Activated B cell treated with CpG ODN at 0.5 μM for 24 hours (primary cell): Measurements from ENCODE around the gene PREX1. TPM values are rescaled to one million over a fixed set of nuclear protein-coding genes. Genes with fewer than 3 reads are reported as not detected.

Experiments
- ATAC-seq: fragments of 200-7000 bp; cut with Tn5 transposase; one replicate; pipeline ENCODE4 v1.10.0; 2021; ENCODE audit warnings: low read depth, mild to moderate bottlenecking, moderate library complexity
- CTCF ChIA-PET: fragments of 350-600 bp; sonication (Branson Sonifier 250); formaldehyde crosslinking; loops from one replicate; lab custom pipeline; 2021; ENCODE audit warnings: antibody characterized with exemption; lab: Charles Lee
- POLR2A ChIA-PET: fragments of 350-600 bp; sonication (Branson Sonifier 250); formaldehyde crosslinking; loops from one replicate; lab custom pipeline; 2021; ENCODE audit warnings: antibody characterized with exemption; lab: Charles Lee
- DNase-seq: peaks from one replicate; pipeline ENCODE4 v3.0.0; 2022
- H3K27ac Mint-ChIP-seq: one replicate; pipeline ENCODE4 v1.8.0; 2020; ENCODE audit warnings: mixed read lengths
- H3K27me3 Mint-ChIP-seq: one replicate; pipeline ENCODE4 v1.8.0; 2021; ENCODE audit warnings: mixed read lengths
- H3K36me3 Mint-ChIP-seq: one replicate; pipeline ENCODE4 v1.8.0; 2021; ENCODE audit warnings: low read depth, mixed read lengths
- H3K4me1 Mint-ChIP-seq: one replicate; pipeline ENCODE4 v1.8.0; 2021; ENCODE audit warnings: mixed read lengths
- H3K4me3 Mint-ChIP-seq: one replicate; pipeline ENCODE4 v1.8.0; 2020; ENCODE audit warnings: mild to moderate bottlenecking, mixed read lengths
- H3K9me3 Mint-ChIP-seq: one replicate; pipeline ENCODE4 v1.8.0; 2020; ENCODE audit warnings: mixed read lengths
- intact Hi-C: fragments of 100-400 bp; cut with micrococcal nuclease; formaldehyde crosslinking; loops from one replicate; pipeline ENCODE4 v1.15.1; 2024
- total RNA-seq: library from RNA; stranded (reverse); gene quantifications from 2 replicates; pipeline ENCODE4 v1.2.3, GENCODE V29; 2022
- TF ChIP-seq, protein P1 (sequence below): fragments of 200-600 bp; IDR thresholded peaks from one replicate; pipeline ENCODE4 v1.8.0; 2022; ENCODE audit warnings: antibody characterized with exemption, mild to moderate bottlenecking

The PREX1 gene
- total RNA-seq, 1 donor from 2014 or later, result 71.4 TPM

DNA sequence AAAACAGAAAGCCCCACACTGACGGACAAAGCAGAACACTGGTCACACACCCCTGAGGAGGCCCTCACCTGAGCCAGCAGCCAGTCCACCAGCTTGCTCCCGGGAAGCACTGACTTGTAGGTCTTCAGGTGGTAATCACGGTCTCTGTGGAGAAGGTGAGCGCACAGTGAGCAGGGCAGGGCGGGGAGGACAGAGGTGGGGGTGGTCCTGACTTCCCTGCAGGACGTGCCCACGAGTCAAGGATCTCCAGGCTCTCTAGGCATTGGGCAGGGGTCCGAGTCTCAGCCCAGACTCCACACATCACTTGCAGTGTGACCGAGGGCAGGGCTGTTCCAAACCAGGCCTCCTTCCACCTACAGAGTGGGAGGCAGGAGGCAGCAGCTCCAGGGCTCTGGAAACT, 151.7 kb downstream of the PREX1 start:
- TF ChIP-seq, protein P1, sequence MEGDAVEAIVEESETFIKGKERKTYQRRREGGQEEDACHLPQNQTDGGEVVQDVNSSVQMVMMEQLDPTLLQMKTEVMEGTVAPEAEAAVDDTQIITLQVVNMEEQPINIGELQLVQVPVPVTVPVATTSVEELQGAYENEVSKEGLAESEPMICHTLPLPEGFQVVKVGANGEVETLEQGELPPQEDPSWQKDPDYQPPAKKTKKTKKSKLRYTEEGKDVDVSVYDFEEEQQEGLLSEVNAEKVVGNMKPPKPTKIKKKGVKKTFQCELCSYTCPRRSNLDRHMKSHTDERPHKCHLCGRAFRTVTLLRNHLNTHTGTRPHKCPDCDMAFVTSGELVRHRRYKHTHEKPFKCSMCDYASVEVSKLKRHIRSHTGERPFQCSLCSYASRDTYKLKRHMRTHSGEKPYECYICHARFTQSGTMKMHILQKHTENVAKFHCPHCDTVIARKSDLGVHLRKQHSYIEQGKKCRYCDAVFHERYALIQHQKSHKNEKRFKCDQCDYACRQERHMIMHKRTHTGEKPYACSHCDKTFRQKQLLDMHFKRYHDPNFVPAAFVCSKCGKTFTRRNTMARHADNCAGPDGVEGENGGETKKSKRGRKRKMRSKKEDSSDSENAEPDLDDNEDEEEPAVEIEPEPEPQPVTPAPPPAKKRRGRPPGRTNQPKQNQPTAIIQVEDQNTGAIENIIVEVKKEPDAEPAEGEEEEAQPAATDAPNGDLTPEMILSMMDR, result no peak
- ChIA-PET POLR2A (no interaction called here), CTCF (no interaction called here)
- H3K4me3 Mint-ChIP-seq, result no peak overlapping the region
- H3K4me1 Mint-ChIP-seq, result no peaks in the 10 kb centered on the region
- DNase-seq (no peak), ATAC-seq (no peak)
- H3K9me3 Mint-ChIP-seq, result peaks cover 4% of the 10 kb centered on the region
- H3K27me3 Mint-ChIP-seq, result no peaks in the 10 kb centered on the region
- no peak overlapping the region for H3K27ac Mint-ChIP-seq
- peaks cover 64% of the 10 kb centered on the region for H3K36me3 Mint-ChIP-seq
- intact Hi-C loops, result no loop called here

DNA sequence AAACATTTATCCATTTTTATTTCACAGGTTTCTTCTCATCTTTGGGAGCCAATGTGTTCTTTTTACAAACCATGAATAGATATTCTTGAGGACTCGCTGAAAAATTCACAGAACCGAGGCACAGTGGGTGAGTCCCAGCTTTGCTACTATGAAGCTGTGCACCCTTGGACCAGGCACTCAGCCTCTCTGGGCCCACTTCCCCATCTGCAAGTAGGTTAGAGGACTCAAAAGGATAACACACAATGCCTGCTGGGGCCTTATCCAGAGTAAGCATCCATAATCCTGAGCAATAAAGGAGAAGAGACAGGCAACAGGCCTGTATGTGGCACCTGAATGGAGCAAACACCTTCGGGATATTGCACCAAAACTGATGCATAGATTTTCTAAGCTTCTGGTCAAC, 153.3 kb downstream of the PREX1 start:
- TF ChIP-seq, protein P1, result no peak
- Mint-ChIP-seq H3K27me3 (no peaks in the 10 kb centered on the region), H3K4me3 (no peak overlapping the region), H3K4me1 (no peaks in the 10 kb centered on the region), H3K36me3 (peaks cover 79% of the 10 kb centered on the region), H3K27ac (no peak overlapping the region), H3K9me3 (peaks cover 4% of the 10 kb centered on the region)
- intact Hi-C loops, result no loop called here
- CTCF ChIA-PET, result no interaction called here
- ATAC-seq (no peak), DNase-seq (no peak)
- POLR2A ChIA-PET, result no interaction called here

DNA sequence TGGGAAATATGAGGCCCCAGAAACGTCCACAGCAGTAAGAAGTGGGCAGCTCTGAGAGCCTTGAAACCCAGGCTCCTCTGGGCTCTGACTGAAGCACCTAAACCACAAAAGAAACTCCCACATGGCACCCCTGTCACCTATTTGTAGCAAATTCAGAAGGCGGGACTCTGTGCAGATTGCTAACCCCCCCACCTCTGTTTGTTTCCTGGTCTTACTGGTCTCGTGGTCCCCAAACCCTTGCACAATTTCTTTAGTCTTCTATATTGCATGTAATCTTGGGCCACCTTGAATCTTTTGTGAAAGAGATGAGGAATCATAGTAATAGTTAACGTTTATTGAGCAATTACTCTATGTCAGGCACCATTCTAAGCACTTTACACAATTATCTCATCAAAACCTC, 154.3 kb downstream of the PREX1 start:
- Mint-ChIP-seq H3K4me3 (no peak overlapping the region), H3K9me3 (peaks cover 4% of the 10 kb centered on the region), H3K4me1 (no peaks in the 10 kb centered on the region), H3K27ac (no peak overlapping the region), H3K36me3 (peaks cover 84% of the 10 kb centered on the region), H3K27me3 (no peaks in the 10 kb centered on the region)
- ATAC-seq (no peak), DNase-seq (no peak)
- intact Hi-C loops, result no loop called here
- POLR2A ChIA-PET, result no interaction called here
- TF ChIP-seq, protein P1, result no peak
- CTCF ChIA-PET, result interaction anchor here (1.2 to 1.4 kb wide), 2 partner anchors 12 to 16 kb away, joined by 3 read pairs; no protein-coding TSS in a partner anchor

DNA sequence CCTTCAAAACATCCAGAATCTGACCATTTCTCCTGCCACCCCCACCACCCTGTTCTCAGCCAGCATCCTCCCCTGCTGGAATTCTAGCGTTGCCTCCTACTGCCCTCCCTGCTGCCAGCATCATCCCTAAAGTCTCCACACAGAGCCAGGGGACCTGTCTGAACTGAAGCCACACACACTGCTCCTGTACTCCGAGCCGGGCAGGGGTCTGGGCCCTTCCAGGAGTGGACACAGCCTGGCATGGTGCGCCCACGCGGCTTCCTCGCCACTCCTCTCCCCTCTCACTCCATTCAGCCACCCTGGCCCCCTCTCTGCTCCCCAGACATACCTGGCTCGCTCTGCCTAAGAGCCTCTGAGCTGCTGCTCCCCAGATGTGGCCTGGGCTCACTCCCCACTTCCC, 155.5 kb downstream of the PREX1 start:
- ATAC-seq (no peak), DNase-seq (no peak)
- no peak overlapping the region for H3K4me3 Mint-ChIP-seq
- TF ChIP-seq, protein P1, result no peak
- H3K27ac Mint-ChIP-seq, result no peak overlapping the region
- peaks cover 4% of the 10 kb centered on the region for H3K9me3 Mint-ChIP-seq
- H3K27me3 Mint-ChIP-seq, result no peaks in the 10 kb centered on the region
- ChIA-PET CTCF (interaction anchor here (1.1 to 1.4 kb wide), 2 partner anchors 11 to 15 kb away, joined by 3 read pairs; no protein-coding TSS in a partner anchor), POLR2A (interaction anchor here (0.6 kb wide), 1 partner anchor 254 kb away, joined by 5 read pairs; no protein-coding TSS in a partner anchor)
- intact Hi-C loops, result no loop called here
- peaks cover 88% of the 10 kb centered on the region for H3K36me3 Mint-ChIP-seq
- no peaks in the 10 kb centered on the region for H3K4me1 Mint-ChIP-seq

DNA sequence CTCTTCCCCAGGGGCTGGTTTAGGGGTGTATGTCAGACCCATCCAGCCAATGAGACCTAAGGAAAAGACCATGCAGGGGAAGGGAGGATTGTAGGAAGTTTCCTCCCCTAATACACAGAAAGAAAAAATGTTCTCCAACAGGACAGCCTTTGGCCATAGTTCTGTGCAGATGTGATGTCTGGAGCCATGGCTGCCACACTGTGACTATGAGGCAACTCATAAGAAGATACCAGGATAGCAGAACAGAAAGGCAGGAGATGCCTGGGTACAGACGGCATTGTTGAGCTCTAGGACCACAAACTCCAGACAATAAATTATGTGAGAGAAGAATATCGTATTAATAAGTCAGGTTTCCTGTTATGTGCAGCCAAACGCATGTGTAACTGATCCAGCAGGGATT, 156.7 kb downstream of the PREX1 start:
- no peak for DNase-seq
- intact Hi-C loops, result no loop called here
- H3K4me1 Mint-ChIP-seq, result no peaks in the 10 kb centered on the region
- TF ChIP-seq, protein P1, result no peak
- peaks cover 4% of the 10 kb centered on the region for H3K9me3 Mint-ChIP-seq
- ChIA-PET POLR2A (no interaction called here), CTCF (interaction anchor here (1.1 kb wide), 1 partner anchor 13 kb away, joined by 3 read pairs; no protein-coding TSS in a partner anchor)
- H3K36me3 Mint-ChIP-seq, result peaks cover 84% of the 10 kb centered on the region
- ATAC-seq, result no peak
- H3K27ac Mint-ChIP-seq, result no peak overlapping the region
- no peak overlapping the region for H3K4me3 Mint-ChIP-seq
- H3K27me3 Mint-ChIP-seq, result no peaks in the 10 kb centered on the region
